WTC11 (cell line): ENCODE measurements around the gene DDX51. TPM values are rescaled to one million over a fixed set of nuclear protein-coding genes. Genes with fewer than 3 reads are reported as not detected.
A peak's percentile ranks its signal among the peaks of the same experiment; 100 is the strongest.

Source experiments
- ATAC-seq: fragments of 200-7000 bp; cut with Tn5 transposase; 2 replicates; pipeline ENCODE4 v1.10.0; 2021; ENCODE audit warnings: mild to moderate bottlenecking, moderate library complexity
- CTCF ChIA-PET: fragments of 300-600 bp; sonication (Branson Sonifier 250); formaldehyde crosslinking; loops from one replicate; lab custom pipeline; 2021; ENCODE audit warnings: antibody characterized with exemption; lab: Charles Lee
- POLR2A ChIA-PET: fragments of 350-600 bp; sonication (Branson Sonifier 250); formaldehyde crosslinking; loops from one replicate; lab custom pipeline; 2021; ENCODE audit warnings: antibody characterized with exemption; lab: Charles Lee
- DNase-seq: peaks from one replicate; pipeline ENCODE4 v3.0.0; 2021; ENCODE audit warnings: low spot score
- H3K27ac Mint-ChIP-seq: 2 replicates; pipeline ENCODE4 v1.8.0; 2021; ENCODE audit warnings: mixed read lengths
- H3K27me3 Mint-ChIP-seq: 2 replicates; pipeline ENCODE4 v1.8.0; 2021; ENCODE audit warnings: low read depth, mild to moderate bottlenecking, moderate library complexity, mixed read lengths
- H3K36me3 Mint-ChIP-seq: 2 replicates; pipeline ENCODE4 v1.8.0; 2021; ENCODE audit warnings: mixed read lengths
- H3K4me1 Mint-ChIP-seq: 2 replicates; pipeline ENCODE4 v1.8.0; 2022; ENCODE audit warnings: mixed read lengths
- H3K4me3 Mint-ChIP-seq: 2 replicates; pipeline ENCODE4 v1.8.0; 2021; ENCODE audit warnings: mild to moderate bottlenecking, moderate library complexity, mixed read lengths
- H3K9me3 Mint-ChIP-seq: 2 replicates; pipeline ENCODE4 v1.8.0; 2021; ENCODE audit warnings: mixed read lengths
- ATF2 ChIP-seq: sonication (generic); formaldehyde crosslinking; IDR thresholded peaks from 2 replicates; pipeline ENCODE4 v1.8.1; 2022; ENCODE audit warnings: low read depth, missing genetic modification reagents, borderline replicate concordance
- E2F4 ChIP-seq: sonication (generic); formaldehyde crosslinking; IDR thresholded peaks from 2 replicates; pipeline ENCODE4 v1.8.1; 2022; ENCODE audit warnings: low read depth, mild to moderate bottlenecking, moderate library complexity, missing genetic modification reagents, borderline replicate concordance
- FOXJ3 ChIP-seq: sonication (generic); formaldehyde crosslinking; IDR thresholded peaks from 2 replicates; pipeline ENCODE4 v1.9.0; 2021; ENCODE audit warnings: missing genetic modification reagents, mild to moderate bottlenecking, borderline replicate concordance
- GRHL2 ChIP-seq: fragments of 250-450 bp; sonication (Bioruptor Pico); IDR thresholded peaks from 2 replicates; pipeline ENCODE4 v1.8.0; 2022; ENCODE audit warnings: mild to moderate bottlenecking, moderate library complexity; ENCODE audit not compliant: insufficient replicate concordance, severe bottlenecking
- IRF2 ChIP-seq: sonication (generic); formaldehyde crosslinking; IDR thresholded peaks from 2 replicates; pipeline ENCODE4 v1.8.0; 2022; ENCODE audit warnings: low read depth, missing genetic modification reagents, borderline replicate concordance
- NR1H2 ChIP-seq: sonication (generic); formaldehyde crosslinking; IDR thresholded peaks from 2 replicates; pipeline ENCODE4 v1.9.0; 2021; ENCODE audit warnings: mild to moderate bottlenecking, moderate library complexity, missing genetic modification reagents
- PRDM15 ChIP-seq: sonication (generic); formaldehyde crosslinking; IDR thresholded peaks from 2 replicates; pipeline ENCODE4 v1.8.0; 2022; ENCODE audit warnings: missing genetic modification reagents
- PRRX2 ChIP-seq: fragments of 250-450 bp; sonication (Bioruptor Pico); IDR thresholded peaks from 2 replicates; pipeline ENCODE4 v1.8.0; 2021; ENCODE audit warnings: mild to moderate bottlenecking
- RELA ChIP-seq: sonication (generic); formaldehyde crosslinking; IDR thresholded peaks from 2 replicates; pipeline ENCODE4 v1.8.1; 2022; ENCODE audit warnings: missing genetic modification reagents, mild to moderate bottlenecking, borderline replicate concordance
- RORB ChIP-seq: fragments of 250-450 bp; sonication (Bioruptor Pico); IDR thresholded peaks from 2 replicates; pipeline ENCODE4 v1.9.0; 2021; ENCODE audit warnings: mild to moderate bottlenecking
- SMAD4 ChIP-seq: sonication (generic); formaldehyde crosslinking; IDR thresholded peaks from 2 replicates; pipeline ENCODE4 v1.8.0; 2022; ENCODE audit warnings: mild to moderate bottlenecking, missing genetic modification reagents
- SP1 ChIP-seq: sonication (generic); formaldehyde crosslinking; conservative IDR thresholded peaks from 2 replicates; pipeline ENCODE4 v1.8.1; 2022; ENCODE audit warnings: missing genetic modification reagents
- TP53 ChIP-seq: sonication (generic); formaldehyde crosslinking; IDR thresholded peaks from 2 replicates; pipeline ENCODE4 v1.8.1; 2023; ENCODE audit warnings: mild to moderate bottlenecking, missing genetic modification reagents
- ZNF138 ChIP-seq: sonication (generic); formaldehyde crosslinking; conservative IDR thresholded peaks from 2 replicates; pipeline ENCODE4 v1.8.1; 2022; ENCODE audit warnings: mild to moderate bottlenecking, moderate library complexity, missing genetic modification reagents
- ZNF219 ChIP-seq: sonication (generic); formaldehyde crosslinking; IDR thresholded peaks from 2 replicates; pipeline ENCODE4 v1.8.0; 2023; ENCODE audit warnings: missing genetic modification reagents, mild to moderate bottlenecking, borderline replicate concordance
- ZNF263 ChIP-seq: sonication (generic); formaldehyde crosslinking; IDR thresholded peaks from 2 replicates; pipeline ENCODE4 v1.8.1; 2022; ENCODE audit warnings: low read depth, mild to moderate bottlenecking, moderate library complexity, missing genetic modification reagents
- ZNF532 ChIP-seq: fragments of 250-450 bp; sonication (Bioruptor Pico); IDR thresholded peaks from 2 replicates; pipeline ENCODE4 v1.9.0; 2021; ENCODE audit warnings: mild to moderate bottlenecking, borderline replicate concordance
- total RNA-seq: library from RNA; stranded (reverse); gene quantifications from 3 replicates; pipeline ENCODE4 v1.2.3, GENCODE V29; 2021
- TF ChIP-seq, protein P1 (sequence below): fragments of 250-450 bp; sonication (Bioruptor Pico); IDR thresholded peaks from 2 replicates; pipeline ENCODE4 v1.9.0; 2021; ENCODE audit warnings: mild to moderate bottlenecking

The DDX51 gene
- total RNA-seq, 1 experiment from 2014 or later, result 32.7 TPM

- H3K27ac Mint-ChIP-seq, result no peak overlapping the region; the same call in 1 of the 2 replicates
Measured at GRCh38 chr12:132133952-132134652, 10.0 kb downstream of the DDX51 start.

GRCh38 chr12:132132609-132133430 lies 11.3 kb downstream of the DDX51 start:
- CTCF ChIA-PET, result interaction anchor here (0.6 to 1.1 kb wide), 2 partner anchors 21 to 30 kb away, joined by 3 to 7 read pairs; no protein-coding TSS in a partner anchor
- Mint-ChIP-seq H3K27ac (no peak overlapping the region), H3K9me3 (peaks cover 39% of the 10 kb centered on the region), H3K4me3 (no peak overlapping the region), H3K4me1 (no peaks in the 10 kb centered on the region), H3K27me3 (peaks cover 43% of the 10 kb centered on the region), H3K36me3 (peaks cover 34% of the 10 kb centered on the region)
- ATAC-seq (peak; percentile 23; the same call in 1 of the 2 replicates), DNase-seq (no peak)
- POLR2A ChIA-PET, result no interaction called here
- TF ChIP-seq GRHL2 (CRISPR knock-in tag) (no peak), ZNF138 (no peak), IRF2 (no peak), TP53 (no peak), ZNF532 (CRISPR knock-in tag) (no peak), SP1 (CRISPR knock-in tag) (no peak), SMAD4 (CRISPR knock-in tag) (no peak), FOXJ3 (no peak), NR1H2 (CRISPR knock-in tag) (no peak), ZNF263 (no peak), ATF2 (CRISPR knock-in tag) (no peak), PRDM15 (CRISPR knock-in tag) (no peak), PRRX2 (CRISPR knock-in tag) (no peak), E2F4 (CRISPR knock-in tag) (no peak)
- TF ChIP-seq, protein P1, sequence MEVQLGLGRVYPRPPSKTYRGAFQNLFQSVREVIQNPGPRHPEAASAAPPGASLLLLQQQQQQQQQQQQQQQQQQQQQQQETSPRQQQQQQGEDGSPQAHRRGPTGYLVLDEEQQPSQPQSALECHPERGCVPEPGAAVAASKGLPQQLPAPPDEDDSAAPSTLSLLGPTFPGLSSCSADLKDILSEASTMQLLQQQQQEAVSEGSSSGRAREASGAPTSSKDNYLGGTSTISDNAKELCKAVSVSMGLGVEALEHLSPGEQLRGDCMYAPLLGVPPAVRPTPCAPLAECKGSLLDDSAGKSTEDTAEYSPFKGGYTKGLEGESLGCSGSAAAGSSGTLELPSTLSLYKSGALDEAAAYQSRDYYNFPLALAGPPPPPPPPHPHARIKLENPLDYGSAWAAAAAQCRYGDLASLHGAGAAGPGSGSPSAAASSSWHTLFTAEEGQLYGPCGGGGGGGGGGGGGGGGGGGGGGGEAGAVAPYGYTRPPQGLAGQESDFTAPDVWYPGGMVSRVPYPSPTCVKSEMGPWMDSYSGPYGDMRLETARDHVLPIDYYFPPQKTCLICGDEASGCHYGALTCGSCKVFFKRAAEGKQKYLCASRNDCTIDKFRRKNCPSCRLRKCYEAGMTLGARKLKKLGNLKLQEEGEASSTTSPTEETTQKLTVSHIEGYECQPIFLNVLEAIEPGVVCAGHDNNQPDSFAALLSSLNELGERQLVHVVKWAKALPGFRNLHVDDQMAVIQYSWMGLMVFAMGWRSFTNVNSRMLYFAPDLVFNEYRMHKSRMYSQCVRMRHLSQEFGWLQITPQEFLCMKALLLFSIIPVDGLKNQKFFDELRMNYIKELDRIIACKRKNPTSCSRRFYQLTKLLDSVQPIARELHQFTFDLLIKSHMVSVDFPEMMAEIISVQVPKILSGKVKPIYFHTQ (CRISPR knock-in tag), result no peak

More at GRCh38 chr12:132133952-132134652, 10.0 kb downstream of the DDX51 start:
- Mint-ChIP-seq H3K4me1 (no peaks in the 10 kb centered on the region), H3K9me3 (peaks cover 27% of the 10 kb centered on the region), H3K4me3 (no peak overlapping the region), H3K27me3 (peaks cover 44% of the 10 kb centered on the region), H3K36me3 (peaks cover 27% of the 10 kb centered on the region)
- TF ChIP-seq RELA (CRISPR knock-in tag) (no peak), RORB (CRISPR knock-in tag) (no peak), ZNF219 (CRISPR knock-in tag) (no peak), ZNF263 (peak; percentile 14; the same call in 1 of the 2 replicates)
- POLR2A ChIA-PET, result no interaction called here
- CTCF ChIA-PET, result interaction anchor here (1.1 kb wide), 1 partner anchor 20 kb away, joined by 3 read pairs; no protein-coding TSS in a partner anchor
- DNase-seq (peak; percentile 30), ATAC-seq (peak; percentile 63)
